Measurements from ENCODE around the gene ANXA8L1.
"Not testable (repeated sequence)": the region's sequence is repeated elsewhere in the genome, so short reads cannot be mapped to it uniquely, and the experiment has no call there.

DNA sequence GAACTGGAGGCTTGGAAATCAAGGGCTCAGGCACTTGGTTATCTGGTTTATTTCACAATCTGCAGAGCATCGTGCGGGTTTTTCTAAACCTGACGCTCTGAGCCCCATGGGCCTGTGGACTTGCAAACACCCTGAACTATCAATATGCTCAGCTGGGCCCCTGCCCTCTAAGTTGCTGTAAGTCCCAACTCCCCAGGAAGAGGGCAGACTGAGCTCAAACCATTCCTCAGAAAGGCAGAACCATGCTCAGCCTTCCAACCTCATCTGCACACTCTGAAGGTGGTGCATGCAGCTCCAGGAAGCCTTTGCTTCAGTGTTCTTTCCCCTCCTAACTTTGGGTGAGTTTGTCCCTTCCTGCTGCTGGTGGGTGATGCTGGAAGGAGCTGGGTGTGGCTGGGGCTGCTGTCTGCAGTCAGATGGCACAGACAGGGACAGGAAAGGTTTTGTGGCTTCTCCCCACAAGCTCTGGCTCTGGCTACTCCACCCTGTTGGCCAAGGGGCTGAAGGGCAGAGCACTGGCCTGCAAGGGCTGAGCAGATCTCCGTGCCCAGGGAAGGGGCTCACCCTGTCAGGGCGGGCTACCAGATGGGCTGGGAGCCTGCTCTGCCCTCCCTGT is 3.8 kb downstream of the ANXA8L1 start:
- TF ChIP-seq, protein P1, sequence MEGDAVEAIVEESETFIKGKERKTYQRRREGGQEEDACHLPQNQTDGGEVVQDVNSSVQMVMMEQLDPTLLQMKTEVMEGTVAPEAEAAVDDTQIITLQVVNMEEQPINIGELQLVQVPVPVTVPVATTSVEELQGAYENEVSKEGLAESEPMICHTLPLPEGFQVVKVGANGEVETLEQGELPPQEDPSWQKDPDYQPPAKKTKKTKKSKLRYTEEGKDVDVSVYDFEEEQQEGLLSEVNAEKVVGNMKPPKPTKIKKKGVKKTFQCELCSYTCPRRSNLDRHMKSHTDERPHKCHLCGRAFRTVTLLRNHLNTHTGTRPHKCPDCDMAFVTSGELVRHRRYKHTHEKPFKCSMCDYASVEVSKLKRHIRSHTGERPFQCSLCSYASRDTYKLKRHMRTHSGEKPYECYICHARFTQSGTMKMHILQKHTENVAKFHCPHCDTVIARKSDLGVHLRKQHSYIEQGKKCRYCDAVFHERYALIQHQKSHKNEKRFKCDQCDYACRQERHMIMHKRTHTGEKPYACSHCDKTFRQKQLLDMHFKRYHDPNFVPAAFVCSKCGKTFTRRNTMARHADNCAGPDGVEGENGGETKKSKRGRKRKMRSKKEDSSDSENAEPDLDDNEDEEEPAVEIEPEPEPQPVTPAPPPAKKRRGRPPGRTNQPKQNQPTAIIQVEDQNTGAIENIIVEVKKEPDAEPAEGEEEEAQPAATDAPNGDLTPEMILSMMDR (IDR thresholded peaks at IDR 0.05) = not testable (repeated sequence)
- not testable (repeated sequence) for TF ChIP-seq POLR2AphosphoS5, POLR2A, EP300 (IDR thresholded peaks at IDR 0.05)

All from sigmoid colon (tissue), 4 donors.